HepG2 (cell line): ENCODE results near the gene DHX36. TPM values are rescaled to one million over a fixed set of nuclear protein-coding genes. Genes with fewer than 3 reads are reported as not detected.

Experiments
- ATAD3A ChIP-seq: sonication (generic); formaldehyde crosslinking; IDR thresholded peaks from 2 replicates; pipeline ENCODE4 v1.4.0; 2020; ENCODE audit warnings: missing genetic modification reagents
- BCLAF1 ChIP-seq: fragments of 450-650 bp; IDR thresholded peaks from 2 replicates; pipeline ENCODE4 v1.6.1; 2017; ENCODE audit warnings: mild to moderate bottlenecking
- ETV5 ChIP-seq: IDR thresholded peaks from 2 replicates; pipeline ENCODE4 v1.6.1; 2018; ENCODE audit warnings: missing biosample characterization, missing genetic modification reagents, inconsistent platforms, borderline replicate concordance
- FOXA3 ChIP-seq: IDR thresholded peaks from 2 replicates; pipeline ENCODE4 v1.6.1; 2016; ENCODE audit warnings: missing genetic modification reagents, missing compliant biosample characterization
- FOXK1 ChIP-seq: sonication (generic); formaldehyde crosslinking; IDR thresholded peaks from 2 replicates; pipeline ENCODE4 v1.4.0; 2020; ENCODE audit warnings: low read depth, missing genetic modification reagents, borderline replicate concordance
- GTF2F1 ChIP-seq: fragments of 150-350 bp; IDR thresholded peaks from 2 replicates; pipeline ENCODE4 v1.6.1; 2014; ENCODE audit warnings: low read length
- KDM3A ChIP-seq: IDR thresholded peaks from 2 replicates; pipeline ENCODE4 v1.6.1; 2018; ENCODE audit warnings: low read depth, missing compliant biosample characterization
- NCOR1 ChIP-seq: fragments of 200-600 bp; sonication (generic); IDR thresholded peaks from 2 replicates; pipeline ENCODE4 v1.7.0; 2017; ENCODE audit warnings: antibody characterized with exemption, low read length, borderline replicate concordance
- RARA ChIP-seq: IDR thresholded peaks from 2 replicates; pipeline ENCODE4 v1.6.1; 2016; ENCODE audit warnings: missing genetic modification reagents, missing compliant biosample characterization
- SP140L ChIP-seq: sonication (generic); formaldehyde crosslinking; IDR thresholded peaks from 2 replicates; pipeline ENCODE4 v1.4.0; 2020; ENCODE audit warnings: missing genetic modification reagents, borderline replicate concordance
- TBL1XR1 ChIP-seq: fragments of 150-350 bp; IDR thresholded peaks from 2 replicates; pipeline ENCODE4 v1.6.1; 2014; ENCODE audit warnings: borderline replicate concordance, low read length; ENCODE audit not compliant: partially characterized antibody
- TCF7 ChIP-seq: sonication (generic); IDR thresholded peaks from 2 replicates; pipeline ENCODE4 v1.6.1; 2016; ENCODE audit warnings: antibody characterized with exemption, low read depth
- TERF1 ChIP-seq: sonication (generic); formaldehyde crosslinking; IDR thresholded peaks from 2 replicates; pipeline ENCODE4 v1.8.0; 2022; ENCODE audit warnings: mild to moderate bottlenecking, missing genetic modification reagents, moderate library complexity
- ZNF24 ChIP-seq: fragments of 450-650 bp; IDR thresholded peaks from 2 replicates; pipeline ENCODE4 v1.6.1; 2017; ENCODE audit warnings: antibody characterized with exemption, mild to moderate bottlenecking
- ZNF260 ChIP-seq: sonication (generic); formaldehyde crosslinking; IDR thresholded peaks from 2 replicates; pipeline ENCODE4 v1.4.0; 2020; ENCODE audit warnings: missing genetic modification reagents, low read depth, mild to moderate bottlenecking, borderline replicate concordance
- ZNF350 ChIP-seq: sonication (generic); formaldehyde crosslinking; IDR thresholded peaks from 2 replicates; pipeline ENCODE4 v1.4.0; 2020; ENCODE audit warnings: mild to moderate bottlenecking, low read depth, missing genetic modification reagents, borderline replicate concordance
- ZNF614 ChIP-seq: IDR thresholded peaks from 2 replicates; pipeline ENCODE4 v1.6.1; 2018; ENCODE audit warnings: missing biosample characterization, missing genetic modification reagents, inconsistent platforms, borderline replicate concordance
- ZSCAN5A ChIP-seq: sonication (generic); formaldehyde crosslinking; IDR thresholded peaks from 2 replicates; pipeline ENCODE4 v1.8.0; 2022; ENCODE audit warnings: mild to moderate bottlenecking, missing genetic modification reagents, borderline replicate concordance
- polyA plus RNA-seq, 8 experiments: library from polyadenylated mRNA; depleted of rRNA in 3 of 8; stranded (reverse) in 7 of 8; unstranded in 1 of 8; fragments of >200 nt; fragmentation: Illumina TruSeq in 4 of 8; extraction: Trizol in 4 of 8; gene quantifications; 2 replicates each; pipeline versions ENCODE4 v1.2.1 to v1.2.3, GENCODE V29; 2011 to 2016; ENCODE audit warnings: low read depth in 4 of 8, missing spikeins in 1 of 8, mixed read lengths in 1 of 8; ENCODE audit not compliant: insufficient read depth in 1 of 8
- total RNA-seq, 5 experiments: library from RNA; depleted of rRNA; stranded (reverse); fragments of >200 nt; fragmentation: Illumina TruSeq; extraction: Trizol; gene quantifications; 2 replicates each; pipeline ENCODE4 v1.2.3, GENCODE V29; 2016; ENCODE audit warnings: low read depth in 1 of 5
- TF ChIP-seq, protein P1 (sequence below), 2 experiments: sonication (generic) in 1 of 2; formaldehyde crosslinking in 1 of 2; IDR thresholded peaks; 2 replicates each; pipeline versions ENCODE4 v1.4.0 to v1.6.1; 2018 to 2020; ENCODE audit warnings: missing genetic modification reagents in 2 of 2, borderline replicate concordance in 1 of 2, low read depth in 1 of 2, mild to moderate bottlenecking in 1 of 2, missing biosample characterization in 1 of 2

Gene DHX36
- total and polyA plus RNA-seq, 2 of the 13 experiments (the other 11 are each of a cell fraction or from before 2014, with no cell fraction given): 30.3 to 44.2 TPM

DNA sequence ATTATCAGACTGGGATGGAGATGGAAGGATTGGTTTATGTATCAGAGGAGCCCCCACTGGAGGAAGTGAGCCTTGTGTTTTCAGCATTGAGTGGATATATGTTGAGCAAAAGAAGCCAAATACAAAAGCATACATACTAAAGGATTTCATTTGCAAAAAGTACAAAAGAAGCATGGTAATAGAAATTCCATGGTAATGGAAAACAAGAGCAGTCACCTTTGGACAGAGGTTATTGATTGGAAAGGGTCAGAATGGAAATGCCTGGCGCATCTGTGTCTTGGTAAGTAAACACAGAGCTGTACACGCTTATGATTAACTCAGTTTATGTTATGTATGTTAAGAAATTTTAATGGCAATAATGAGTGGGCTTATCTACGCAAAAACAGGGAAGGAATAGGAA lies 72.7 kb downstream of the DHX36 start (continued):
- 0 out of 2 replicates have a peak, but pooled peaks have one; percentile 32 for TF ChIP-seq ZNF614
- peak; percentile 69; the same call in 1 of the 2 replicates for TF ChIP-seq FOXK1 (CRISPR knock-in tag)
- TF ChIP-seq TCF7: peak; percentile 27; the same call in 1 of the 2 replicates
- TF ChIP-seq GTF2F1: no peak
- peak; percentile 45; the same call in 1 of the 2 replicates for TF ChIP-seq ZSCAN5A
- TF ChIP-seq ZNF24: peak; percentile 50
- TF ChIP-seq BCLAF1: no peak
- no peak for TF ChIP-seq ZNF260
- peak; percentile 80; the same call in 1 of the 2 replicates for TF ChIP-seq NCOR1
- TF ChIP-seq RARA (CRISPR knock-in tag): peak; percentile 76
- no peak for TF ChIP-seq TERF1 (CRISPR knock-in tag)
- no peak for TF ChIP-seq ZNF350 (CRISPR knock-in tag)
- peak; percentile 59 for TF ChIP-seq TBL1XR1
- TF ChIP-seq, protein P1, sequence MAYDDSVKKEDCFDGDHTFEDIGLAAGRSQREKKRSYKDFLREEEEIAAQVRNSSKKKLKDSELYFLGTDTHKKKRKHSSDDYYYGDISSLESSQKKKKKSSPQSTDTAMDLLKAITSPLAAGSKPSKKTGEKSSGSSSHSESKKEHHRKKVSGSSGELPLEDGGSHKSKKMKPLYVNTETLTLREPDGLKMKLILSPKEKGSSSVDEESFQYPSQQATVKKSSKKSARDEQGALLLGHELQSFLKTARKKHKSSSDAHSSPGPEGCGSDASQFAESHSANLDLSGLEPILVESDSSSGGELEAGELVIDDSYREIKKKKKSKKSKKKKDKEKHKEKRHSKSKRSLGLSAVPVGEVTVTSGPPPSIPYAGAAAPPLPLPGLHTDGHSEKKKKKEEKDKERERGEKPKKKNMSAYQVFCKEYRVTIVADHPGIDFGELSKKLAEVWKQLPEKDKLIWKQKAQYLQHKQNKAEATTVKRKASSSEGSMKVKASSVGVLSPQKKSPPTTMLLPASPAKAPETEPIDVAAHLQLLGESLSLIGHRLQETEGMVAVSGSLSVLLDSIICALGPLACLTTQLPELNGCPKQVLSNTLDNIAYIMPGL (CRISPR knock-in tag; IDR thresholded peaks at IDR 0.05; ENCODE audit: borderline replicate concordance in 1 of 2, low read depth in 1 of 2): no peak
- no peak for TF ChIP-seq ATAD3A (CRISPR knock-in tag)
- 0 out of 2 replicates have a peak, but pooled peaks have one; percentile 28 for TF ChIP-seq KDM3A
- peak; percentile 61; the same call in 1 of the 2 replicates for TF ChIP-seq ETV5 (CRISPR knock-in tag)
- TF ChIP-seq FOXA3: peak; percentile 87
- TF ChIP-seq SP140L: no peak
